Measurements from ENCODE around the gene NIT1.

Gene NIT1

GRCh38 chr1:161139766-161140165, 21.9 kb downstream of the NIT1 start:
- Histone ChIP-seq H2AFZ (ENCODE audit: low read depth) (no peak overlapping the region), H4K20me1 (ENCODE audit: insufficient read depth) (no peaks in the 10 kb centered on the region), H3K27me3 (ENCODE audit: insufficient read depth, low read depth) (no peaks in the 10 kb centered on the region), H3K36me3 (ENCODE audit: insufficient read depth) (no peaks in the 10 kb centered on the region), H3K79me2 (ENCODE audit: insufficient read depth, low read depth) (peaks cover 6% of the 10 kb centered on the region), H3K9ac (no peak overlapping the region), H3K4me1 (ENCODE audit: low read depth, poor library complexity, severe bottlenecking) (peaks cover 4% of the 10 kb centered on the region), H3K4me3 (IDR thresholded peaks at IDR 0.05; ENCODE audit: insufficient read depth, low read depth, low read length) (no peak overlapping the region), H3K4me2 (no peak overlapping the region), H3K27ac (no peak overlapping the region)
- peak; percentile 85 for TF ChIP-seq CTCF (conservative IDR thresholded peaks at IDR 0.05; ENCODE audit: low read depth, low read length)

DNA sequence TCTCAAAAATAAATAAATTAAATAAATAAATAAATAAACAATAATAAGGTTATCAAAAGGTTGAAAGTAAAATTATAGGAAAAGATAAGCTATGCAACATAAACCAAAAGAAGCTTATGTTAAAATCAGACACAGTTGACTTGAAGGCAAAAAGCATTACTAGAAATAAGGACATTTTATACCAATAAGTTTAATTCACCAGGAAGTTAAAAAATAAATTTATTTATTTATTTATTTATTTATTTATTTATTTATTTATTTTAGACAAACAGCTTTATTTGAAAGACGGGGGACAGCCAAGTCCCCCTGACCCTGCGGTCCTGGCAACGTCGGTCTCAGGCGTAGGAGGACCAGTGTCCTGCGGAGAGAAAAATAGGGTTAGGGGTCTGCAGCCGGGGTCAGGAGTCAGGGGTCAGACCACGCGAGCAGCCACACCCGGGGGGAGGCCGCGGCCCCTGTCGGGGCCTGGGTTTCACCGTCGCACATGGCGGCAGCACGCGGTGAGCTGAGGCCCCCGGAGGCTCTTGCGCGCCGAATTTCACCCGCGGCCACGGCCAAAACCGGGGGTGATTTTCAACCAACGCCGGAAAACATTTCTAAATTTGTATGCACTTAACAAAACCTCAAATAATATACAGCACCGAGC, 23.0 kb downstream of the NIT1 start:
- Histone ChIP-seq H3K4me2 (no peak overlapping the region), H3K79me2 (ENCODE audit: insufficient read depth, low read depth) (no peaks in the 10 kb centered on the region), H3K27ac (no peak overlapping the region), H2AFZ (ENCODE audit: low read depth) (no peak overlapping the region), H3K4me1 (ENCODE audit: low read depth, poor library complexity, severe bottlenecking) (no peaks in the 10 kb centered on the region), H3K4me3 (IDR thresholded peaks at IDR 0.05; ENCODE audit: insufficient read depth, low read depth, low read length) (no peak overlapping the region), H3K36me3 (ENCODE audit: insufficient read depth) (no peaks in the 10 kb centered on the region), H3K9ac (no peak overlapping the region), H4K20me1 (ENCODE audit: insufficient read depth) (no peaks in the 10 kb centered on the region), H3K27me3 (ENCODE audit: insufficient read depth, low read depth) (no peaks in the 10 kb centered on the region)
- no peak for TF ChIP-seq CTCF (conservative IDR thresholded peaks at IDR 0.05; ENCODE audit: low read depth, low read length)

DNA sequence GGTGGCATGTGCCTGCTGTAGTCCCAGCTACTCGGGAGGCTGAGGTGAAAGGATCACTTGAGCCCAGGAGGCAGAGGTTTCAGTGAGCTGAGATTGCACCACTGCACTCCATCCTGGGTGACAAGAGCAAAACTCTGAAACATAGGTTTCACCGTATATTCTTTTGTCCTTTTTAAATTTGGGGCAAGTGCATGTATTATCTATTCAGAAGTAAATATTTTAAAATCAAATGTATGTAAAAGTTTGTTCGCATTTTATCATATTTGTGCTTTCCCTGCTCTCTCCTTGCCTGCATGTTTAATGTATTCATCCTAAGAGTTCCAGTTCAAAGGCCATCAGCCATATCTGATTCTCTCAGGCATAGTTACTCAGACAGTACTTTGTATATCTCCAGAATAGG, 27.9 kb downstream of the NIT1 start:
- no peak overlapping the region for H3K9ac ChIP-seq
- TF ChIP-seq CTCF (conservative IDR thresholded peaks at IDR 0.05; ENCODE audit: low read depth, low read length): no peak

GRCh38 chr1:161153176-161153575, 35.3 kb downstream of the NIT1 start:
- peaks cover 19% of the 10 kb centered on the region; the same call in 1 of the 2 replicates for H3K79me2 ChIP-seq (ENCODE audit: insufficient read depth, low read depth)
- H3K4me1 ChIP-seq (ENCODE audit: low read depth, poor library complexity, severe bottlenecking): peaks cover 24% of the 10 kb centered on the region
- peak overlapping the region; percentile 99 for H3K4me3 ChIP-seq (IDR thresholded peaks at IDR 0.05; ENCODE audit: insufficient read depth, low read depth, low read length)
- H2AFZ ChIP-seq (ENCODE audit: low read depth): peak overlapping the region; percentile 78
- H3K9ac ChIP-seq: peak overlapping the region; percentile 89; the same call in 1 of the 2 replicates
- H3K4me2 ChIP-seq: peak overlapping the region; percentile 52
- no peak for TF ChIP-seq CTCF (conservative IDR thresholded peaks at IDR 0.05; ENCODE audit: low read depth, low read length)
- H3K36me3 ChIP-seq (ENCODE audit: insufficient read depth): no peaks in the 10 kb centered on the region
- peak overlapping the region; percentile 88 for H3K27ac ChIP-seq
- H3K27me3 ChIP-seq (ENCODE audit: insufficient read depth, low read depth): no peaks in the 10 kb centered on the region
- no peaks in the 10 kb centered on the region for H4K20me1 ChIP-seq (ENCODE audit: insufficient read depth)

More for the DNA sequence above, 27.9 kb downstream of the NIT1 start:
- H3K4me2 ChIP-seq: no peak overlapping the region
- H3K27me3 ChIP-seq (ENCODE audit: insufficient read depth, low read depth): no peaks in the 10 kb centered on the region
- no peak overlapping the region for H3K4me3 ChIP-seq (IDR thresholded peaks at IDR 0.05; ENCODE audit: insufficient read depth, low read depth, low read length)
- no peaks in the 10 kb centered on the region for H4K20me1 ChIP-seq (ENCODE audit: insufficient read depth)
- H2AFZ ChIP-seq (ENCODE audit: low read depth): no peak overlapping the region
- H3K4me1 ChIP-seq (ENCODE audit: low read depth, poor library complexity, severe bottlenecking): no peaks in the 10 kb centered on the region
- H3K79me2 ChIP-seq (ENCODE audit: insufficient read depth, low read depth): no peaks in the 10 kb centered on the region
- H3K36me3 ChIP-seq (ENCODE audit: insufficient read depth): no peaks in the 10 kb centered on the region
- no peak overlapping the region for H3K27ac ChIP-seq

Data from KMS-11 (cell line).